ENCODE results near the gene ESRRA. TPM values are rescaled to one million over a fixed set of nuclear protein-coding genes. Genes with fewer than 3 reads are reported as not detected.

Gene ESRRA
- total and polyA plus RNA-seq, 10 of the 15 experiments (the other 5 are each of a cell fraction or from before 2014, with no cell fraction given), result 0.32 to 48.9 (median 12.6) TPM

- TF ChIP-seq ZBTB40 (IDR thresholded peaks at IDR 0.05; ENCODE audit: borderline replicate concordance), result no peak
- no peak for TF ChIP-seq POLR2AphosphoS2 (IDR thresholded peaks at IDR 0.05; ENCODE audit: low read depth, low read length)
- TF ChIP-seq MEF2A (IDR thresholded peaks at IDR 0.05; ENCODE audit: insufficient read depth, low read depth, low read length), result no peak
- no peak for TF ChIP-seq NFYB (IDR thresholded peaks at IDR 0.05; ENCODE audit: insufficient read depth, low read depth, low read length)
- no peak for TF ChIP-seq FOXK2 (IDR thresholded peaks at IDR 0.05)
- TF ChIP-seq SMAD5 (IDR thresholded peaks at IDR 0.05; ENCODE audit: low read depth), result no peak
- TF ChIP-seq NR2F1 (conservative IDR thresholded peaks at IDR 0.05), result no peak
- no peak for TF ChIP-seq ETV6 (conservative IDR thresholded peaks at IDR 0.05 in 1 of 2, IDR thresholded peaks at IDR 0.05 in 1 of 2; ENCODE audit: borderline replicate concordance in 1 of 2, low read depth in 1 of 2)
Observed at GRCh38 chr11:64347193-64347867, 42.0 kb downstream of the ESRRA start (continued).
